22Rv1 (cell line): ENCODE measurements around the gene MRPS5.

Source experiments
- H3K27ac ChIP-seq: fragments of 450-650 bp; 2 replicates; pipeline ENCODE4 v1.5.1; 2017
- ZFX ChIP-seq: fragments of 450-650 bp; IDR thresholded peaks from 2 replicates; pipeline ENCODE4 v1.6.1; 2017; ENCODE audit warnings: antibody characterized with exemption, borderline replicate concordance
- TF ChIP-seq, protein P1 (sequence below): fragments of 450-650 bp; IDR thresholded peaks from 2 replicates; pipeline ENCODE4 v1.5.1; 2017; ENCODE audit warnings: mild to moderate bottlenecking

Gene MRPS5

DNA sequence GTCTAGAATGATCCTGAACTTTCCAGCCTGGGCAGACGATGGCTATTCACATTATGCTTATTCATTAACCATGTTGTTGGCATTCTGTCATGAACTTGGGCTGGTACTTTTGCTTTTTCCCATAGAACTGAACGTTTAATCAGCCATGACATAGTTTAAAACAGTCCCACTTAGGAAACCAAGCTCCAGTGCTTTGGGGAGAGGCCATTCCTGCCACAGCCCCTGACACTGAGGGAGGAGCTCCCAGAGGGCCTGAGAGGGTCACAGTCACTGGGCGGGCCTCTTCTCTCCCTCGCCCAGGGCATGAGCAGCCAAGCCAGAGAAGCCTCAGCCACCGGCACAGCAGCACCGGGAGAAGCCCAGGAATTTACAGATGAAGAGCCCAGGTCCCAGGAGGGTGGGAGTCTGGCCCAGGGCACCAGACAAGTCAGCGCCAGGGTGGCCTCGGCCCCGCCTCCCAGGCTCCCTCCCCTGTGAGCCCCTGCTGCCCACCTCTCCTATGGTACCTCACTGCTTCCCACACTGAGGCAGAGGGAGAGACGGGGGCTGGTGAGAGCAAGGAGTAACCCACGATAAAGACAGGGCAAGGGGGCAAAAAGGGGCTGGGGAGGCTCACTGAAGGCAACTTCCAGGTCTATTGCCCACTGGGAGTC, 62.5 kb downstream of the MRPS5 start:
- H3K27ac ChIP-seq, result no peak overlapping the region
- TF ChIP-seq, protein P1, sequence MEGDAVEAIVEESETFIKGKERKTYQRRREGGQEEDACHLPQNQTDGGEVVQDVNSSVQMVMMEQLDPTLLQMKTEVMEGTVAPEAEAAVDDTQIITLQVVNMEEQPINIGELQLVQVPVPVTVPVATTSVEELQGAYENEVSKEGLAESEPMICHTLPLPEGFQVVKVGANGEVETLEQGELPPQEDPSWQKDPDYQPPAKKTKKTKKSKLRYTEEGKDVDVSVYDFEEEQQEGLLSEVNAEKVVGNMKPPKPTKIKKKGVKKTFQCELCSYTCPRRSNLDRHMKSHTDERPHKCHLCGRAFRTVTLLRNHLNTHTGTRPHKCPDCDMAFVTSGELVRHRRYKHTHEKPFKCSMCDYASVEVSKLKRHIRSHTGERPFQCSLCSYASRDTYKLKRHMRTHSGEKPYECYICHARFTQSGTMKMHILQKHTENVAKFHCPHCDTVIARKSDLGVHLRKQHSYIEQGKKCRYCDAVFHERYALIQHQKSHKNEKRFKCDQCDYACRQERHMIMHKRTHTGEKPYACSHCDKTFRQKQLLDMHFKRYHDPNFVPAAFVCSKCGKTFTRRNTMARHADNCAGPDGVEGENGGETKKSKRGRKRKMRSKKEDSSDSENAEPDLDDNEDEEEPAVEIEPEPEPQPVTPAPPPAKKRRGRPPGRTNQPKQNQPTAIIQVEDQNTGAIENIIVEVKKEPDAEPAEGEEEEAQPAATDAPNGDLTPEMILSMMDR, result no peak
- TF ChIP-seq ZFX, result no peak

DNA sequence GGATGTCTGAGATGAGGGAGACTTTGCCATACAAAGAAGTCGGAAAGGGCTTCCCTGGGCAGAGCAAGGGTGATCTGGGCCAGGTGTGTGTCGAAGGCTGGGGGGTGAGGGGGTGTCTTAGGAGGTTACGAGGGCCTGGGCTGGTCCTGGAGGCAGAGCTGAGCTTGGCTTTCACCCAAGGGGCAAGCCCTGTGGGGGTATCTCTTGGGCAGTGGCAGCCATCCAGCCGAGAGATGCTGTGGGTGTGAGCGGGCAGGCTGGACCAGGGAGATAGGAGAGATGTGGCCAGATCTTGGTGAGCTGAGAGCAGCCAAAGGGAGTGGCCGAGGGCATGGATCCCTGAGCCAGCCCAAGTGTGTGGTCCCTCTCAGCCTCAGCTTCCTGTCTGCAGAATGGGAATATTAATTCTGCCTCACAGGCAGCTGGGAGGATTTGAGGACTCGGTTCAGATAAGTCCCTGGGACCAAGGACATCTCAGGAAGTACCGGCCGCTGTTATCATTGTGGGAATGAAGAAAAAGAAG, 63.1 kb downstream of the MRPS5 start:
- no peak overlapping the region for H3K27ac ChIP-seq
- TF ChIP-seq, protein P1, result no peak
- TF ChIP-seq ZFX, result no peak

DNA sequence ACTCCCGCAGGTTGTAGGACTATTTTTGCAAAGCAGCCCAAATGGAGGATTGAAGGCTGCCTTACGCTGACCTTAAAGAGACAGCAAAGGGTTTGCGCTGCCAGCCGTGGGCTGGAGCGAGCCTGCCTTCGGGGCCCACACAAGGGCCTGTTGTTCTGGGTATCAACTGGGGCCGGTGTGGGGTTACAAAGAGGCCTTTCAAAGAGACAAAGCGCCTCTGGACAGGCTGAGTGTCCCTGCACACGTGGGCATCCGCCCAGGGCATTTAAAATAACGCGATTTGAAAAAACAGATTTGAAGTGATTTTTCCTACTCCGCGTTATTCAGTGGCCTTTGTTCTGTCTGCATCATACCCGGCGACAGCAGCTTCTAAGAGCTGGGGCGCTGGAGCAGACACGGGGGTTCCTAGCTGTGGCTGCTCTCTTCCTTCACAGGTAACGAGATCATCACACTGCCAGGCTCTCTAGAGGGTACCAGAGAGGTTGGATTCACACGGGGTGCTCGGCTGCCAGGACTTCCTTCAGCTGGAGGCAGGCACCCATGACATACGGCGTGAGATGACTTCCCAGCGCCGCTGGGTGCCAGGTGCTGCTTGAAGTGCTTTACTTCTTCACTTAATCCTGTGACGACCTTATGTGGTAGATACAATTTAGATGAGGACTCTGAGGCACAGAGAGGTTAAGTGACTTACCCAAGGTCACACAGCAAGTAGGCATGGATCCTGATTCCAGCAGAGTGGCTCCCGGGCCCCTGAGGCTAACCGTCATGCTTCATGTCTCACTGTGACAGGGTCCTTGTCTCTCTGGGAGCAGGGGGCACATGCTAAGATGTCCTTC, 63.9 kb downstream of the MRPS5 start:
- TF ChIP-seq, protein P1, result no peak
- no peak for TF ChIP-seq ZFX
- H3K27ac ChIP-seq, result no peak overlapping the region

DNA sequence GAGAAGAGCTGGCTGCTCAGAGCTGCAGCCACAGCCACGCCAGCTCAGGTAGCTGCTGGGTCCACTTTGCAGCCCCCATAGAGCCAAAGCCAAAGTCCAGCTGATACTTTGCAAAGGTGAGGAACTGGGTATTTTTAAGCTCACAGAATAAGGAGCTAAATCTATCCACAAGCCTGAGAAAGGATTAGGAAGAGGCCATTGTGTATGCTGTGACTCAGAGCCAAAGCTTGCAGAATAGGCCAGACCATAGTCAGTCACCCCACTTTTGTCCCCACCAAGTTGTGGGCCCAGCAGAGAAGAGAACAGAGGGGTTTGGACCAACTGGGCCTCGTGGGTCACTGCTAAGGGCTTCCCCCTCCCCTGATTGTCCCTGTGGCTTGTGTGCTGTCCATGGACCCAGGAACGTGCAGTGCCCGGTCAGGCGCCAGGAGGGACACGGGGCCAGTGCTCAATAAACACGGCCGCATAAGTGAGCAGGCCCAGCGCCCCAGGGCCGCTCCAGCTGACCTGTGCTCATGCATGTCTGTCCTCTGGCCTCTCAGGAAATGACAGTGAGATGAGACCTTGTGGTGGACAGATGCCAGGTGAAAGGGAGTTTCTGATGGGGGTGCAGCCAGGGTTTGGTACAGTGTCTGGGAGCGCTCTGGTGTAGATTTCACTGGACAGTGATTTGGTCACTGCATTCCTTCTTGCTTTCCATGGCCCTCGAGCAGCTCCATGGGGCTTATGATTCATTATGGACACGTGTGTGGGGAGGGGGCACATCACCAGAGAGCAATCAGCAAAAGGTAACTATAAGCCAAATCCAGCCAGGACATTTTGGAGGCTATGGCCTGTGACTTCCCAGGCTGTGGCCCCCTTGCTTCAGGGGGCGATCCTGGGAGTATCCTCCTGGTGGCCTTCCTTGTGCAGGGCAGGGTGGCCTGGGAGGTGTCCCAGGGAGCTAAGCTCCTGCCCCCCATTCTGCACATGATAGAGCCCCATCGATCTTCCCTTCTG, 64.8 kb downstream of the MRPS5 start:
- no peak for TF ChIP-seq ZFX
- TF ChIP-seq, protein P1, result no peak
- no peak overlapping the region for H3K27ac ChIP-seq

DNA sequence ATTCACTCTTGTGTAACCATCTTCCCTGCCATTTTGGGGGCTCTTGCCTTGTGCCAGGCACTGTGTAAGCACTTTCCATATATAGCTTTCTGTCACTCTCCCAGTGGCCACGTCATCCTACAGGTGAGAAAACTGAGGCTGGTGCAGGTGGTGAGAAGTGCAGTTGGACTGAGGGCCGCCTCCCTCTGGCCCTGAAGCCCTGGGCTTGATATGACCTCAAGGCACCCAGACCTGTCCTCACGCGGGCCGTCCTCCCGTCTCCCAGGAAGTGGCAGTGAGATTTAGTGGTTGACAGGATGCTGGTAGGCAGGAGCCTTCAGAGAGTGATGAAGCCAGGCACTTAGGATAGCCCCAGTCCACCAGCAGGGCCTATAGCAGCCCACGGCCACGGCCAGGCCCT, 65.6 kb downstream of the MRPS5 start:
- TF ChIP-seq, protein P1, result no peak
- TF ChIP-seq ZFX, result no peak
- no peak overlapping the region for H3K27ac ChIP-seq

DNA sequence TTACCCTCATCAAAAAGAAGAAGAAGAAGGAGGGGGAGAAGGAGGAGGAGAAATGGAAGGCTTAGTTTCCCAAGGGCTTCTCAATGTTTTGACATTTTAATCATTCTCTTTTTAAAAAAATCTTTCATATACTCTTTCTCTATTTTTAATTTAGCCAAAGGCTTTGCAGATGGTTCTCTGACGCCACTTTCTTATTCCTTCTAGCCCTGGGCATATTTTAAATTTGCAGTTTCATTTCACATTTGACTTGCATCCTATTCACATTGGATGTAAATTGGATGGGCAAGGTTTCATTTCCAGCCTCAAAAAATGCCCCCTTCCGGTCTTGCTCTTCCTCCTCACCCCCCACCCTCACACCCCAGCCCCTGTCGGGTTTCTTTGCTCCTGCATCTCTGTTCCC, 66.3 kb downstream of the MRPS5 start:
- TF ChIP-seq, protein P1, result no peak
- TF ChIP-seq ZFX, result no peak
- H3K27ac ChIP-seq, result no peak overlapping the region
